Peyer's patch (tissue), 4 donors: ENCODE data around the gene TWNK.

ENCODE experiments used
- CTCF ChIP-seq, 6 experiments: fragments of 450-650 bp in 4 of 6; fragments of 200-600 bp in 2 of 6; sonication (generic) in 1 of 6; IDR thresholded peaks; one replicate each; pipeline ENCODE4 v1.5.1; 2017 to 2019; ENCODE audit warnings: antibody characterized with exemption in 6 of 6, mild to moderate bottlenecking in 3 of 6, moderate library complexity in 1 of 6
- POLR2A ChIP-seq, 2 donors: fragments of 450-650 bp; IDR thresholded peaks; one replicate each; pipeline ENCODE4 v1.5.1; 2017; ENCODE audit warnings: antibody characterized with exemption in 2 of 2, mild to moderate bottlenecking in 2 of 2, moderate library complexity in 2 of 2

GRCh38 chr10:100981178-100981772, 6.1 kb upstream of the TWNK start:
- TF ChIP-seq CTCF (IDR thresholded peaks at IDR 0.05) (no peak), POLR2A (IDR thresholded peaks at IDR 0.05) (no peak)
